CD4-positive, alpha-beta T cell treated with Interleukin-2 at 100 ng/mL for 4 hours (primary cell): ENCODE measurements around the gene STPG2.
"Not testable (repeated sequence)": the region's sequence is repeated elsewhere in the genome, so short reads cannot be mapped to it uniquely, and the experiment has no call there.

Source experiments
- DNase-seq: peaks from one replicate; pipeline ENCODE4 v3.0.0-alpha.2; 2020; ENCODE audit warnings: low spot score

Gene STPG2

DNA sequence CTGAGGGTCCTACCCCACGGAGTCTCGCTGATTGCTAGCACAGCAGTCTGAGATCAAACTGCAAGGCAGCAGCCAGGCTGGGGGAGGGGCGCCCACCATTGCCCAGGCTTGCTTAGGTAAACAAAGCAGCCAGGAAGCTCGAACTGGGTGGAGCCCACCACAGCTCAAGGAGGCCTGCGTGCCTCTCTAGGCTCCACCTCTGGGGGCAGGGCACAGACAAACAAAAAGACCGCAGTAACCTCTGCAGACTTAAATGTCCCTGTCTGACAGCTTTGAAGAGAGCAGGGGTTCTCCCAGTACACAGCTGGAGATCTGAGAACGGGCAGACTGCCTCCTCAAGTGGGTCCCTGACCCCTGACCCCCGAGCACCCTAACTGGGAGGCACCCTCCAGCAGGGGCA lies 509.4 kb downstream of the STPG2 start:
- DNase-seq: not testable (repeated sequence)

DNA sequence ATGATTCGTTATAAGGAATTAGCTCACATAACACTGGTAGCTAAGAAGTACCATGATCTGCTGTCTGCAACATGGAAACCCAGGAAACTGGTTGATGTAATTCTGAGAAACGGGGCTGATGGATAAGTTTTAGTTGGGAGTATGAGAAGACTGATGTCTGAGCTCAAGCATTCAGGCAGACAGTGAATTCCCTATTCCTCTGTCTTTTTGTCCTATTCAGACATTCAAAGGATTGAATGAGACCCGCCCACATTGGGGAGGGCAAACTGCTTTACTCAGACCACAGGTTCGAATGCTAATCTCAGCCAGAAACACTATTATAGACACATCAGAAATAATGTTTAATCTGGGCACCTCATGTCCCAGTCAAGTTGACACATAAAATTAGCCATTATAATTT lies 515.5 kb downstream of the STPG2 start:
- no peak for DNase-seq

DNA sequence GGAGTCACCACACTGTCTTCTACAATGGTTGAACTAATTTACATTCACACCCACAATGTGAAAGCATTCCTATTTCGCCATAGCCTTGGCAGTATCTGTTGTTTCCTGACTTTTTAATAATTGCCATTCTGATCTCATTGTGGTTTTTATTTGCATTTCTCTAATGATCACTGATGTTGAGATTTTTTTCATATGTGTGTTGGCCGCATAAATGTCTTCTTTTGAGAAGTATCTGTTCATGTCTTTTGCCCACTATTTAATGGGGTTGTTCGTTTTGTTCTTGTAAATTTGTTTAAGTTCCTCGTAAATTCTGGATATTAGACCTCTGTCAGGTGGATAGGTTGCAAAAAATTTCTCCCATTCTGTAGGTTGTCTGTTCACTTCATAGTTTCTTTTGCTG lies 519.1 kb downstream of the STPG2 start:
- DNase-seq: no peak

DNA sequence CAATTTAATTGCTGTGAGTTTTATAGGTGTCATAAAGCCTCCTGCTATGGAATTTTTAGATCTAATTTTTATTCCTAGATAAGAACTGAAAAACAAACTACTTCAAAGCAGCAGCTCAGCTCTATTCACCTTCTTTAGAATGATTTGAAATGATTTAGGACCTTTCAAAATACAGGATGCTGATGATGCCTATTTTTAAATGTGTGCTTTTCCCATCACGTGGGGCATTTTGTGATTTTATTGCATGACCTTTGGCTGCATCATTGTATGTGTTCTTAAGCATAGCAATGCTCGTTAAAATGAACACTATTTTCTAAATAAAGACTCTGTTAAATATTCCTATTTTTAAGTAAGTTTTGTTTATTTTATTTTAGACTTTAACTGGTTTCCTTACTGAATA lies 537.3 kb downstream of the STPG2 start:
- no peak for DNase-seq

DNA sequence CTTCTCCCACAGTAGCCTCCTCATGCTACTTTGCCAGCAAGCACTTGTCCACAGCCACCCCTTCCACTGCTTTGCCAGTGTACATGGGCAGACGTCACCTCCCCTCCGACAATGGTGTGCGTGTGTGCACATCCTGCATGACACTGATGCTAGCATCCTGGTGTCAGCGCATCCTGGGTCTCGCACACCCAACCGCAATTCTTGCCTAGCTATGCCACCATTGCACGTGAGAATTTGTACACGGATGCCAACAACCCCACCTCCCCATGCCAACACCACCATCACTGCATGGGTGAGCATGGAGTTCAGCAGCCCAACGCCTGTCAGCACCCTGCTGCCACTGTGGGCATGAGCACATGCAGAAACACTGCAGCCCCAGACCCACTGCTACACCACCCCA lies 550.0 kb downstream of the STPG2 start:
- DNase-seq: no peak

DNA sequence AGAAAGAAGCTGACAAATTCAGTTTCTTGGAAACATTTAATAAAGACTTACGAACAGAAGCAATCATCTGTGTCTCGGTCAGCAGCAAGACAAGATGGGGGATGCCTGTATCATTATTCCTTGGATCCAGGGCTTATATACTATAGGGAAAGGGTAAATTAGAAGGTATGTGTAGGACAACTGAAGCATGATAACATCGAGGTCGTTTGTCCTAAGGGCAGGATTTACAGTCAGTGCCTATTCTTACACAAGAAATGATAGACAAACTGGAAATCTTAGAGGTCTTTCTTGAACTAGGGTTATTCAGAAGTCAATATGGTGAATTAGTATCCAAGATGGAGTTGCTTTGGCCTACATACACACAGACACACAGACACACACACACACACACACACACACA lies 553.0 kb downstream of the STPG2 start:
- no peak for DNase-seq

DNA sequence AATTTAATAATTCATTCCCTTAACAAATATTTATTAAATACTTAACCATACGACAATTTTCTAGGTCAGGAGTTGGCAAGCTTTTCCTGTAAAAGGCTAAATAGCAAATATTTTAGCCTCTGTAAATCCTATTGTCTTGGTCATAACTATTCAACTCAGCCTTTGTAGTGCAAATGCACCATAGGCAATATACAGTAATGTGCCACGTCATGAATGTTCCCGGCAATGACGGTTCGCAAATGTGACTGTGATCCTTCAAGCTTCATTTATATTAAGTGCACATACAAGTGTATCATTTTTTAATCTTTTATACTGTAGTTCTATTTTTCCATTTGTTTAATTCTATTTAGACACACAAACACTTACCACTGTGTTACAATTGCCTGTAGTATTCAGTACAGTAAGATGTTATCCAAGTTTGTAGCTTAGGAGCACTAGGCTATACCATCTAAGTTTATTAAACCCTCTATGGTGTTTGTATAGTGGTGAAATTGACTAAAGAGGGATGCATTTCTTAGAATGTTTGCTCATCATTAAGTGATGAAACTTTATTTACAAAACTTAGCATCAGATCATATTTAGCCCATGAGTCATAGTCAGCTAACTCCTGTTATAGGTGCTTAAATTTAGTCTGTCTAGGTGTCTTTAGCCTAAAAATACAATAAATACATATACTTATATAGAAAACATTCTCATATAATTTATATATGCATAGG lies 553.6 kb downstream of the STPG2 start:
- no peak for DNase-seq

DNA sequence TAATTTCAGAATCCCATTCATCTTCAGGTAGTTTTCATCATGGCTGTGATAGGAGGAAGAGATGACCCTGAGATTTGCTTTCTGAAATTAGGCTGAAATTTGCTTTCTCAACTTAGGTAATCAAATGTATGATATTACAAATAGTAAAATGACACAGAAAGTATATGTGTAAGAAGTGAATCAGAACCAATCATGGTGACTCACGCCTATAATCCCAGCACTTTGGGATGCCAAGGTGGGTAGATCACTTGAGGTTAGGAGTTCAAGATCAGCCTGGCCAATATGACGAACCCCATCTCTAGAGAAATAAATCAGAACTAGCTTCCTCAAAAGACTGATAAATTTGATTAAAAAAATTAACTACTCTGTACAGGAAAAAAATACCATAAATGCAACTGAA lies 555.4 kb downstream of the STPG2 start:
- no peak for DNase-seq

DNA sequence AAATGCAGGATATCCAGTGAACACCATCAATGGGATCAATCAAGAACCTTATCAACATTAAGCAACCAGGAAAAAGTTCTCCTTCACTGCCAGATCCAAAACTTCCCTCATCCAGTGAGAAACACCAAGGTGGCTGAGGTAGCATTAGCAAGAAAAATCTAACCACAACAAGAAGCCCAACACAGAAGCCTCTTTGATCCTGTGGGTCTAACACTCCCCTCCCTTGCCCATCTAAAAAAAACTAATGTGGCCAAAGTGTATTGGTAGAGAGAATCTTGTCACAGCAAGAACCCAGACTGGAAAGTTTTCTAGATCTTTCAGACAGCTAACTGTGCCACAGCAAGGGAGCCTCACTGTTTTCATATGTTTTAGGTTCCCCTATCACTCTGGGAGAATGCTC lies 558.0 kb downstream of the STPG2 start:
- DNase-seq: no peak

DNA sequence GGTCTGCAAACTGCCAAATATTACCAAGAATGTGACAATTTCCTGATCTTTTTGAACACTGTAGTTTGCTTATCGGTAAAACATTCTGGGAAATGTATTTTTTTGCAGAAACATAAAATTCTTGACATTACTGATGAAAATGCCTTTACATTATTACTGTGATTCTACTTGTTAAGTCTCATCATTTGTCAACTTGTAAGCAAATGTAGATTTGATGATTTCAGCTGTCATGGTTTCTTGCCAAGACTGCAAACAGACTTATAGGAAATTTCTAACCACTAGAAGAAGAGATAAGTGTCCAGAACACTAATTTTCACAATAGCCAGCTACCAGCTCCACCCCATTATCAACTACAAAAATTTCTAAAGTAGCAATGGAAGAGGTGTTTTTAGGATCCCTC lies 560.4 kb downstream of the STPG2 start:
- DNase-seq: no peak

DNA sequence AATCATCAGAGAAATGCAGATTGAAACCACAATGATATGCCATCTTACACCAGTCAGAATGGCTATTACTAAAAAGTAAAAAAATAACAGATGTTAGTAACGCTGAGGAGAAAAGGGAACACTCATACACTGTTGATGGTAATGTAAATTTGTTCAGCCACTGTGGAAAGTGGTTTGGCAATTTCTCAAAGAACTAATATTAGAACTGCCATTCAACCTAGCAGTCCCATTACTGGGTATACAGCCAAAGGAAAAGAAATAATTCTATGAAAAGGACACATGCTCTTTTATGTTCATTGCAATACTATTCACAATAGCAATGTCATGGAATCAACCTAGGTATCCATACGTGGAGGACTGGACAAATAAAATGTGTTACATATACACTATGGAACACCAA lies 566.3 kb downstream of the STPG2 start:
- DNase-seq: no peak

DNA sequence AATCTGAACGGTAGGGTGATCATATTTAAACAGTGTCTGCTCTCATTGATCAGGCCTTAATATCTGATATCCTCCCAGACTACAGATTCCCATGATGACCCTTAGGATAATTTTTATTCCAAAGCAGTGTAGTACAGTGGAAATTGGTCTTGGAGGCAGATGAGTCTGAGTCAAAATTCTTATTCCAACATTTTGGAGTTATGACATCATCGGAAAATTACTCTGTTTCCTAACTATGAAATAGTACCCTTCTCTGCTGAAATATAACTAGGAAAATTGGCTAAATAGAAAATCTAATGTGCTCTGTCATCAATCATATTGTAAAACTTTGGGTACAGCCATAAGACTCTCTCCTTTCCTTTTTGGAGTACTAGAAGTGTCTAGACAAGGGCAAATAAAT lies 583.3 kb downstream of the STPG2 start:
- no peak for DNase-seq

DNA sequence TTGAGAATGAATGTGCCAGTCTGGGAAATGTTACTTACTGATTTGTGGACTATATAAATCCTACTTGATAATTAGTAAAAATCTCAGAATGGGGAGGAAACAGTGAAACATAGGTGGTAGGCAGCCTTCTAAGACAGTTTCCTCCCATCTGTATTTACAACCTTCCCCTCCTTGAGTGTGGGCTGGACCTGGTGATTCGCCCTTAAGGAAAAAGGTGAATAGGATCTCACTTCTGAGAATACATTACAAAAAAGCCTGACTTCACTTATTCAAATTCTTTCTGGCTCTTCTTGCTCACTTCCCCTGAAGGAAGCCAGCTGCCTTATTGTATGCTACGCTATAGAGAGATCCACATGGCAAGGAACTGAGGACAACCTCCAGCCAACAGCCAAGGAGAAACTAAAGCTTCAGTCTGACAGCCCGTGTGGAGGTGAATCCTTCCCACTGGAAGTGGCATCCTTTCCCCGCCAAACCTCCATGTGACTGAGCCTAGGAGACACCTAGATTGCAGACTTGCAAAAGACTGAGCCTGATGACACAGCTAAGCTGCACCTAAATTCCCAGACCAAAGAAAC lies 585.0 kb downstream of the STPG2 start:
- no peak for DNase-seq

DNA sequence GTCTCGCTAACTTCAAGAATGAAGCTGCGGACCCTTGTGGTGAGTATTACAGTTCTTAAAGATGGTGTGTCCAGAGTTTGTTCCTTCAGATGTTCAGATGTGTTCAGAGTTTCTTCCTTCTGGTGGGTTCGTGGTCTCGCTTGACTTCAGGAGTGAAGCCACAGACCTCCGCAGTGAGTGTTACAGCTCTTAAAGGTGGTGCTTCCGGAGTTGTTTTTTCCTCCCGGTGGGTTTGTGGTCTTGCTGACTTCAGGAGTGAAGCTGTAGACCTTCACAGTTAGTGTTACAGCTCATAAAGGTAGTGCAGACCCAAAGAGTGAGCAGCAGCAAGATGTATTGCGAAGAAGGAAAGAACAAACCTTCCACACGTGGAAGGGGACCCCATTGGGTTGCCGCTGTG lies 592.6 kb downstream of the STPG2 start:
- DNase-seq: not testable (repeated sequence)

DNA sequence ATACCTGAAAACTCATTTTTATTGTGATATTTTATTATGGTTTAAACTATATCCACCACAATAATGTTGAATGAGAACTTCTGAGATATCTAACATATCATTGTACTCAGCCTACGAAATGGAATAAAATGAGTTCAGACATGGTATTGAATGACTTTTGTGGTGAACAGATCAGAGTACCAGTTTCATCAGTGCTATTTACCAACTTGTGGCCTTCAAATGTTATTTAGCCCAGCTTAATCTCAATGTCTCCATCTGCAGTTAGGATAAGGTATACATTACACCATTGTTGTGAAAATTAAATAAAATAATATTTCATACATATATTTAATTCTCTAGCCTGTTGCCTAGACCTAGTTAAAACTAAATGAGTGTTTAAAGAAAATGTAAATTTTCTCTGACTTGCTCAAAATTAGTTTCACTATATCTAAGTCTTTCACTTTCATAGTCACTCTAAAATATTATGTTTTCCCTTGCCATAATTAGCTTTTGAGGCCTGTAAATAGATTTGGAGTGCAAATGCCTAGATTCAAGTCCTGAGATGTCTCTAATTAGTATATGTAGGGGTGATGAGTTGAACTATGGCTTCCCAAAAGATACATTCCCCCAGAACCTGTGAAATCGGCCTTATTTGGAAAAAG lies 594.2 kb downstream of the STPG2 start:
- no peak for DNase-seq

DNA sequence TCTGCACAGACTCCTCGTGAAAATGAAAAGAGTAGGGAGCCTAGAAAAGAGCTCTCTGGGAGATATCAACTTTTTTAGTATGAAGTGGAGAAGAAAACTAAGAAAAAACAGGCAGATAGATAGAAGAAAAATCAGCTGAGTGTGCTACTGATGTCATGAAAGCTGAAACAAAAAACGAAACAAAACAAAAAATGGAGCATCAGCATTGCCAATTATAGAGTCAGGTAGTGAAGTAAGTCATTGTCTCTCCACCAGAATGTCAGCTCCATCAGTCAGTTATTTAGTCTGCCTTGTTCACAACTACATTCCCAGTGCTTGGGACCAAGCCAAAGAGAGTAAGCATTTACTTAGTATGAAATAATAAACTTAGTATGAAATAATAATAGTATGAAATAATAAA lies 595.1 kb downstream of the STPG2 start:
- no peak for DNase-seq

DNA sequence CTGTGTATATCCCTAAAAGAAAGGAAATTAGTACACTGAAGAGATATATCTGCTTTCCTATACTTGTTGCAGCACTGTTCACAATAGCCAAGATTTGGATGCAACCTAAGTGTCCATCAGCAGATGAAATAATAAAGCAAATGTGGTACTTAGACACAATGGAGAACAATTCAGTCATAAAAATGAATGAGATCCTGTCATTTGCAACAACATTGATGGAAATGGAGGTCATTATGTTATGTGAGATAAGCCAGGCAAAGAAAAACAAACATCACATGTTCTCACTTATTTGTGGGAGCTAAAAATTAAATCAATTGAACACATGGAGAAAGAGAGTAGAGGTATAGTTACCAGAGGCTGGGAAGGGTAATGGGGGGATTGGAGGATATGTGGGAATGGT lies 611.9 kb downstream of the STPG2 start:
- no peak for DNase-seq

DNA sequence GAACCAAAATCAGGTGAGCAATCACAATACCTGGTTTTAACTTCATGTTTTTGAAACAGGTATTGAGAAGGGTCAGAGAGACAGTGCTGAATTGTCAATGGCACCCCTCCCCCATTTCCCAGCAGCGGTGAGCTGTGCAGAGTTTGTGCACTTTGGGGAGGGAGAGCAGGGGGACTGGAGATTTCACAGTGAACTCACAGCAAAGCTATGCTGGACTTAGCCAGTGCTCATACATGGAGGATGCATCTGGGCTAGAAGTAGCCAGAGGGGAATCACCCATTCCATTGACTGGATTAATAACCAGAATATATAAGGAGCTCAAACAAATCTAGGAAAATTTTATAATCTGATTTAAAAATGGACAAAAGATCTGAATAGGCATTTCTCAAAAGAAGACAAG lies 612.6 kb downstream of the STPG2 start:
- DNase-seq: no peak

DNA sequence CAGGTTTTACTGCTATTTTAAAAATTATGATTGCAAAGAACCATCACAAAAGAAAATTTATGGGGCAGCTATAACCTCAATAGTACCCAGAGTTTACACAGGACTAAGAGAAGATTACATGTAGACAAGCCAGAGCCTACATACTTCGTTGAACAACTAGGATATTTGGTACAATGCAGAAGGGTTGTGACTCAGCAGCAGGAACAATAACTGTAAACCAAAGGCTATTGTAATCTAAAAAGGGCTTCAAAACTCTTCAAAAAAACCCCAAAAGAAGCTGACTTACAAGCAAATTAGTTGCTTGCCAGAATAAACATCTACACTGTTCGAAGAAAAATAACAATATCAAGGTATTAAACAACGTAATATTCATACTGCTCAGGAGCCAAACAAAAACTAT lies 618.0 kb downstream of the STPG2 start:
- DNase-seq: no peak

DNA sequence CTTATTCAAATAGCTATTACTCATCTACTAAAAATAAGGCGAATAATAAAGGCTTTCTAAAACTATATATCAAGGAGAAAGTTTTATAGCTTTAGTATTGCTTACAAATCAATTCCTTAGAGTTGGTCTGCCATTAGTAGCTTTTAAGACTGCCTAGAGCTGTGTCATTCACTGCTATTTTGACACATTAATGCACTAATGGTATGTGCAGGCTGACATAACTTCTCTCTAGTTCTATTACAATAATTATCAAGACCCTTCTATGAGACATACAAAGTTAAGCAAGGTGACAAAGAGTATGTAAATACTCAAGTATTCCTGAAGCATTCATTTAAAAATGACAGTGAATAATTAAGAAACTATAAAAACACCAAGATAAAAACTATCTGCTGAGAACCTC lies 625.3 kb downstream of the STPG2 start:
- DNase-seq: no peak

DNA sequence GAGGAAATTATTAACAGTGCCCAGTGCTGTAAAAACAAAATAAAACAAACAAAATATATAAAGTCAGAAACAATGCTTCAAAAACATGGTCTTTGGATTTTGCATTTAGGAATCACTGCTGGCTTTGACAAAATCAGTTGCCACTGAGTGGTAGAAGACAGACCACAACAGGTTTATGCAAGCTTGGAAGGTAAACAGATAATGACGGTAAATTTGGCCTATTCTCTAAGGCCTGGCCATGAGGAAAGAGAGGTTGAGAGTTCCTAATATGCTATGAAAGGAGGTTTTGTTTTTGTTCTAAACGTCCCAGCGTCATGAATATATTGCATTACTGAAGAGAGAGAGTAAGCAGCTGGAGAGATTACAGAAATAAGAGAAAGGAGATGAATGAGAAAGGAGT lies 629.4 kb downstream of the STPG2 start:
- DNase-seq: no peak
